ENCODE data around the gene TPK1.

The TPK1 gene

GRCh38 chr7:144468990-144469732 lies 366.7 kb downstream of the TPK1 start:
- H3K4me1 ChIP-seq (ENCODE audit: control insufficient read depth, insufficient read depth, low read length, unreplicated experiment): no peaks in the 10 kb centered on the region
- H3K36me3 ChIP-seq (ENCODE audit: insufficient read depth, low read length): no peaks in the 10 kb centered on the region
- no peak overlapping the region for H3K27ac ChIP-seq (ENCODE audit: low read depth, low read length)
- H3K27me3 ChIP-seq (ENCODE audit: insufficient read depth, low read length): no peaks in the 10 kb centered on the region
- H2AFZ ChIP-seq (ENCODE audit: low read length, unreplicated experiment): no peak overlapping the region
- no peak overlapping the region for H3K4me3 ChIP-seq (ENCODE audit: low read depth, low read length)
- H3K79me2 ChIP-seq (ENCODE audit: control insufficient read depth, insufficient read depth, low read length, unreplicated experiment): no peaks in the 10 kb centered on the region

- H3K79me2 ChIP-seq (ENCODE audit: control insufficient read depth, insufficient read depth, low read length, unreplicated experiment): no peaks in the 10 kb centered on the region
- H3K4me3 ChIP-seq (ENCODE audit: low read depth, low read length): no peak overlapping the region
- H2AFZ ChIP-seq (ENCODE audit: low read length, unreplicated experiment): no peak overlapping the region
- H3K27me3 ChIP-seq (ENCODE audit: insufficient read depth, low read length): no peaks in the 10 kb centered on the region
- H3K36me3 ChIP-seq (ENCODE audit: insufficient read depth, low read length): no peaks in the 10 kb centered on the region
- H3K27ac ChIP-seq (ENCODE audit: low read depth, low read length): no peak overlapping the region
- no peaks in the 10 kb centered on the region for H3K4me1 ChIP-seq (ENCODE audit: control insufficient read depth, insufficient read depth, low read length, unreplicated experiment)
These were observed 376.2 kb downstream of the TPK1 start for GRCh38 chr7:144459635-144460034.

- Histone ChIP-seq H3K4me1 (ENCODE audit: control insufficient read depth, insufficient read depth, low read length, unreplicated experiment) (no peaks in the 10 kb centered on the region), H3K79me2 (ENCODE audit: control insufficient read depth, insufficient read depth, low read length, unreplicated experiment) (no peaks in the 10 kb centered on the region), H3K36me3 (ENCODE audit: insufficient read depth, low read length) (no peaks in the 10 kb centered on the region), H3K27me3 (ENCODE audit: insufficient read depth, low read length) (no peaks in the 10 kb centered on the region), H3K4me3 (ENCODE audit: low read depth, low read length) (no peak overlapping the region), H3K27ac (ENCODE audit: low read depth, low read length) (no peak overlapping the region), H2AFZ (ENCODE audit: low read length, unreplicated experiment) (no peak overlapping the region)
These were observed 380.8 kb downstream of the TPK1 start for GRCh38 chr7:144455040-144455404.

- Histone ChIP-seq H3K4me1 (ENCODE audit: control insufficient read depth, insufficient read depth, low read length, unreplicated experiment) (no peaks in the 10 kb centered on the region), H3K36me3 (ENCODE audit: insufficient read depth, low read length) (no peaks in the 10 kb centered on the region), H3K27ac (ENCODE audit: low read depth, low read length) (no peak overlapping the region), H3K79me2 (ENCODE audit: control insufficient read depth, insufficient read depth, low read length, unreplicated experiment) (no peaks in the 10 kb centered on the region), H3K4me3 (ENCODE audit: low read depth, low read length) (no peak overlapping the region), H3K27me3 (ENCODE audit: insufficient read depth, low read length) (no peaks in the 10 kb centered on the region), H2AFZ (ENCODE audit: low read length, unreplicated experiment) (no peak overlapping the region)
These were observed 381.4 kb downstream of the TPK1 start for GRCh38 chr7:144454256-144455039.

GRCh38 chr7:144452064-144452463 lies 383.8 kb downstream of the TPK1 start:
- no peak overlapping the region for H3K27ac ChIP-seq (ENCODE audit: low read depth, low read length)
- H3K36me3 ChIP-seq (ENCODE audit: insufficient read depth, low read length): no peaks in the 10 kb centered on the region
- no peak overlapping the region for H3K4me3 ChIP-seq (ENCODE audit: low read depth, low read length)
- no peaks in the 10 kb centered on the region for H3K4me1 ChIP-seq (ENCODE audit: control insufficient read depth, insufficient read depth, low read length, unreplicated experiment)
- no peaks in the 10 kb centered on the region for H3K79me2 ChIP-seq (ENCODE audit: control insufficient read depth, insufficient read depth, low read length, unreplicated experiment)
- H3K27me3 ChIP-seq (ENCODE audit: insufficient read depth, low read length): no peaks in the 10 kb centered on the region
- no peak overlapping the region for H2AFZ ChIP-seq (ENCODE audit: low read length, unreplicated experiment)

- H3K27me3 ChIP-seq (ENCODE audit: insufficient read depth, low read length): no peaks in the 10 kb centered on the region
- H3K4me1 ChIP-seq (ENCODE audit: control insufficient read depth, insufficient read depth, low read length, unreplicated experiment): no peaks in the 10 kb centered on the region
- H3K4me3 ChIP-seq (ENCODE audit: low read depth, low read length): no peak overlapping the region
- H3K36me3 ChIP-seq (ENCODE audit: insufficient read depth, low read length): no peaks in the 10 kb centered on the region
- no peak overlapping the region for H3K27ac ChIP-seq (ENCODE audit: low read depth, low read length)
- H3K79me2 ChIP-seq (ENCODE audit: control insufficient read depth, insufficient read depth, low read length, unreplicated experiment): no peaks in the 10 kb centered on the region
- no peak overlapping the region for H2AFZ ChIP-seq (ENCODE audit: low read length, unreplicated experiment)
These were observed 390.3 kb downstream of the TPK1 start for GRCh38 chr7:144445590-144445989.

GRCh38 chr7:144439717-144440205 lies 396.1 kb downstream of the TPK1 start:
- Histone ChIP-seq H2AFZ (ENCODE audit: low read length, unreplicated experiment) (no peak overlapping the region), H3K27ac (ENCODE audit: low read depth, low read length) (no peak overlapping the region), H3K4me1 (ENCODE audit: control insufficient read depth, insufficient read depth, low read length, unreplicated experiment) (no peaks in the 10 kb centered on the region), H3K79me2 (ENCODE audit: control insufficient read depth, insufficient read depth, low read length, unreplicated experiment) (no peaks in the 10 kb centered on the region), H3K27me3 (ENCODE audit: insufficient read depth, low read length) (no peaks in the 10 kb centered on the region), H3K4me3 (ENCODE audit: low read depth, low read length) (no peak overlapping the region), H3K36me3 (ENCODE audit: insufficient read depth, low read length) (no peaks in the 10 kb centered on the region)

GRCh38 chr7:144438759-144439158 lies 397.1 kb downstream of the TPK1 start:
- Histone ChIP-seq H3K27me3 (ENCODE audit: insufficient read depth, low read length) (peaks cover 3% of the 10 kb centered on the region; the same call in 1 of the 2 replicates), H2AFZ (ENCODE audit: low read length, unreplicated experiment) (no peak overlapping the region), H3K4me3 (ENCODE audit: low read depth, low read length) (no peak overlapping the region), H3K27ac (ENCODE audit: low read depth, low read length) (no peak overlapping the region), H3K4me1 (ENCODE audit: control insufficient read depth, insufficient read depth, low read length, unreplicated experiment) (no peaks in the 10 kb centered on the region), H3K79me2 (ENCODE audit: control insufficient read depth, insufficient read depth, low read length, unreplicated experiment) (no peaks in the 10 kb centered on the region), H3K36me3 (ENCODE audit: insufficient read depth, low read length) (no peaks in the 10 kb centered on the region)

- H2AFZ ChIP-seq (ENCODE audit: low read length, unreplicated experiment): no peak overlapping the region
- no peaks in the 10 kb centered on the region for H3K36me3 ChIP-seq (ENCODE audit: insufficient read depth, low read length)
- H3K4me3 ChIP-seq (ENCODE audit: low read depth, low read length): no peak overlapping the region
- no peaks in the 10 kb centered on the region for H3K4me1 ChIP-seq (ENCODE audit: control insufficient read depth, insufficient read depth, low read length, unreplicated experiment)
- H3K27ac ChIP-seq (ENCODE audit: low read depth, low read length): no peak overlapping the region
- H3K27me3 ChIP-seq (ENCODE audit: insufficient read depth, low read length): peaks cover 6% of the 10 kb centered on the region; the same call in 1 of the 2 replicates
- H3K79me2 ChIP-seq (ENCODE audit: control insufficient read depth, insufficient read depth, low read length, unreplicated experiment): no peaks in the 10 kb centered on the region
These were observed 398.3 kb downstream of the TPK1 start for GRCh38 chr7:144437370-144438191.

- H3K79me2 ChIP-seq (ENCODE audit: control insufficient read depth, insufficient read depth, low read length, unreplicated experiment): no peaks in the 10 kb centered on the region
These were observed 399.4 kb downstream of the TPK1 start for GRCh38 chr7:144436500-144436899.

More at GRCh38 chr7:144436500-144436899, 399.4 kb downstream of the TPK1 start:
- no peak overlapping the region for H2AFZ ChIP-seq (ENCODE audit: low read length, unreplicated experiment)
- H3K4me3 ChIP-seq (ENCODE audit: low read depth, low read length): no peak overlapping the region
- H3K4me1 ChIP-seq (ENCODE audit: control insufficient read depth, insufficient read depth, low read length, unreplicated experiment): no peaks in the 10 kb centered on the region
- H3K36me3 ChIP-seq (ENCODE audit: insufficient read depth, low read length): no peaks in the 10 kb centered on the region
- peaks cover 6% of the 10 kb centered on the region; the same call in 1 of the 2 replicates for H3K27me3 ChIP-seq (ENCODE audit: insufficient read depth, low read length)
- no peak overlapping the region for H3K27ac ChIP-seq (ENCODE audit: low read depth, low read length)
